Neural progenitor cell (in vitro differentiated cells): ENCODE data around the gene CDH13. TPM values are rescaled to one million over a fixed set of nuclear protein-coding genes. Genes with fewer than 3 reads are reported as not detected.
"Not testable (repeated sequence)": the region's sequence is repeated elsewhere in the genome, so short reads cannot be mapped to it uniquely, and the experiment has no call there.

Experiments used
- DNase-seq: peaks from one replicate; pipeline ENCODE4 v3.0.0-alpha.2; 2016; ENCODE audit warnings: low spot score
- H2AFZ ChIP-seq: fragments of 200-600 bp; sonication (generic); replicated peaks from 2 replicates; pipeline ENCODE4 v1.6.1; 2016; ENCODE audit warnings: antibody characterized with exemption
- H3F3A ChIP-seq: fragments of 200-600 bp; sonication (generic); 2 replicates; pipeline ENCODE4 v1.6.1; 2016; ENCODE audit warnings: antibody characterized with exemption, low read depth
- H3K27ac ChIP-seq: fragments of 200-600 bp; sonication (generic); 2 replicates; pipeline ENCODE4 v1.5.1; 2016; ENCODE audit warnings: mild to moderate bottlenecking
- H3K27me3 ChIP-seq: fragments of 200-600 bp; sonication (generic); 2 replicates; pipeline ENCODE4 v1.6.1; 2016; ENCODE audit warnings: mild to moderate bottlenecking, moderate library complexity
- H3K36me3 ChIP-seq: fragments of 200-600 bp; sonication (generic); 2 replicates; pipeline ENCODE4 v1.5.1; 2016
- H3K4me1 ChIP-seq: fragments of 200-600 bp; sonication (generic); 2 replicates; pipeline ENCODE4 v1.6.1; 2016; ENCODE audit warnings: mixed run types
- H3K4me2 ChIP-seq: fragments of 200-600 bp; sonication (generic); 2 replicates; pipeline ENCODE4 v1.6.1; 2016
- H3K4me3 ChIP-seq: fragments of 200-600 bp; sonication (generic); 2 replicates; pipeline ENCODE4 v1.5.1; 2016
- H3K79me2 ChIP-seq: fragments of 200-600 bp; sonication (generic); 2 replicates; pipeline ENCODE4 v1.6.1; 2016; ENCODE audit warnings: low read depth
- H3K9ac ChIP-seq: fragments of 200-600 bp; sonication (generic); 2 replicates; pipeline ENCODE4 v1.6.1; 2016
- H3K9me3 ChIP-seq: fragments of 200-600 bp; sonication (generic); 2 replicates; pipeline ENCODE4 v1.5.1; 2016; ENCODE audit warnings: low read depth
- H4K20me1 ChIP-seq: fragments of 200-600 bp; sonication (generic); 2 replicates; pipeline ENCODE4 v1.6.1; 2016; ENCODE audit warnings: low read depth
- H3K27ac Mint-ChIP-seq: 3 replicates; pipeline ENCODE4 v1.8.0; 2021; ENCODE audit warnings: mixed read lengths
- H3K27me3 Mint-ChIP-seq: 2 replicates; pipeline ENCODE4 v1.8.0; 2022; ENCODE audit warnings: low read depth, mild to moderate bottlenecking, inconsistent platforms, moderate library complexity, mixed read lengths; ENCODE audit not compliant: insufficient read depth
- H3K36me3 Mint-ChIP-seq: 3 replicates; pipeline ENCODE4 v1.8.0; 2021; ENCODE audit warnings: mixed read lengths
- H3K4me1 Mint-ChIP-seq: 3 replicates; pipeline ENCODE4 v1.8.0; 2021; ENCODE audit warnings: mixed read lengths
- H3K4me3 Mint-ChIP-seq: 3 replicates; pipeline ENCODE4 v1.8.0; 2021; ENCODE audit warnings: mild to moderate bottlenecking, moderate library complexity, mixed read lengths
- H3K9me3 Mint-ChIP-seq: 3 replicates; pipeline ENCODE4 v1.8.0; 2020; ENCODE audit warnings: mixed read lengths
- EZH2 ChIP-seq: fragments of 200-600 bp; sonication (generic); IDR thresholded peaks from 2 replicates; pipeline ENCODE4 v1.6.1; 2017; ENCODE audit warnings: antibody characterized with exemption, mild to moderate bottlenecking, moderate library complexity
- EZH2phosphoT487 ChIP-seq: fragments of 200-600 bp; sonication (generic); IDR thresholded peaks from 2 replicates; pipeline ENCODE4 v1.6.1; 2017; ENCODE audit warnings: antibody characterized with exemption
- total RNA-seq: library from RNA; depleted of rRNA; stranded (reverse); fragments of >200 nt; gene quantifications from 2 replicates; pipeline ENCODE4 v1.2.3, GENCODE V29; 2015; ENCODE audit warnings: low replicate concordance
- TF ChIP-seq, protein P1 (sequence below): fragments of 200-600 bp; sonication (generic); IDR thresholded peaks from 2 replicates; pipeline ENCODE4 v1.5.1; 2017; ENCODE audit warnings: antibody characterized with exemption, mild to moderate bottlenecking

Gene CDH13
- total RNA-seq, 1 donor from 2014 or later, result 3.0 TPM

DNA sequence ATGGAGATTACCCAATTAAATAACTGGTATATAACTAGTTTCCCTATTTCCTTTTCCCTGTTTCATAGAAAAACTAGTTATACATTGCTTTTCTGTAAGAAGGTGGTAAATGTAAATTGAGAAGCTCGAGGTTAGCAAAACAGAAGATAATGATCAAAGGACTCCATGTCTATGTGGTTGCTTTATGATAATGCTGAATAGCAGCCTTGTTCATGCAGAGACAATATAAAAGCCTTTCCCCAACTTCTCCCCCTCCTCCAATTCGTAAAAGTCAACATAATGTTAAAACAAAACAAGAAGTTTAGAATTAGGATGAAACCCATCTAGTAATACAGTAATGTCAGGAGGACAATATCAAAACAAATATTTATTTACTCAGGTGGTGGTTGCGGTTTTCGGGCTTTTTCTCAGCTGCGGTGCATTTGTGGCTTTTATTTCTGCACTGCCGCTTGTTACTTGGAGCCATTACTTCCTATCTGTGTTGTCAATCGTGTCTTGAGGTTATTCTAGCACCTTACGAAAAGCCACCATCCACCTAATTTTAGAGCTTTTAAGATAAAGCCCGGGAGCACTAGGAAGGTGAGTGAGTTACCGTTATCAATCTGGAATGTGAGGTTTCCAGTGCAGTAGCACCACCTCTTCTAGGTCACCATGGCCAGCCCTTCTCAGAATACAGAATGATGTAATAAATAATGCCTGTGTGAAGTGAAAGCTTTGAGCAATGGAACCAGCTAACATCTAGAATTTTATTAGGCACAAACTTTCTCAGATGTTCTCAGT lies 297.5 kb downstream of the CDH13 start:
- Mint-ChIP-seq H3K4me1 (no peaks in the 10 kb centered on the region), H3K27me3 (no peaks in the 10 kb centered on the region), H3K4me3 (no peak overlapping the region), H3K27ac (no peak overlapping the region), H3K9me3 (no peaks in the 10 kb centered on the region), H3K36me3 (no peaks in the 10 kb centered on the region)
- H2AFZ ChIP-seq, result no peak overlapping the region
- no peak overlapping the region for H3K4me3 ChIP-seq
- H3K27me3 ChIP-seq, result no peaks in the 10 kb centered on the region
- H3K9me3 ChIP-seq, result no peaks in the 10 kb centered on the region
- no peak overlapping the region for H3K9ac ChIP-seq
- H3F3A ChIP-seq, result no peaks in the 10 kb centered on the region
- TF ChIP-seq EZH2 (no peak), EZH2phosphoT487 (no peak)
- TF ChIP-seq, protein P1, sequence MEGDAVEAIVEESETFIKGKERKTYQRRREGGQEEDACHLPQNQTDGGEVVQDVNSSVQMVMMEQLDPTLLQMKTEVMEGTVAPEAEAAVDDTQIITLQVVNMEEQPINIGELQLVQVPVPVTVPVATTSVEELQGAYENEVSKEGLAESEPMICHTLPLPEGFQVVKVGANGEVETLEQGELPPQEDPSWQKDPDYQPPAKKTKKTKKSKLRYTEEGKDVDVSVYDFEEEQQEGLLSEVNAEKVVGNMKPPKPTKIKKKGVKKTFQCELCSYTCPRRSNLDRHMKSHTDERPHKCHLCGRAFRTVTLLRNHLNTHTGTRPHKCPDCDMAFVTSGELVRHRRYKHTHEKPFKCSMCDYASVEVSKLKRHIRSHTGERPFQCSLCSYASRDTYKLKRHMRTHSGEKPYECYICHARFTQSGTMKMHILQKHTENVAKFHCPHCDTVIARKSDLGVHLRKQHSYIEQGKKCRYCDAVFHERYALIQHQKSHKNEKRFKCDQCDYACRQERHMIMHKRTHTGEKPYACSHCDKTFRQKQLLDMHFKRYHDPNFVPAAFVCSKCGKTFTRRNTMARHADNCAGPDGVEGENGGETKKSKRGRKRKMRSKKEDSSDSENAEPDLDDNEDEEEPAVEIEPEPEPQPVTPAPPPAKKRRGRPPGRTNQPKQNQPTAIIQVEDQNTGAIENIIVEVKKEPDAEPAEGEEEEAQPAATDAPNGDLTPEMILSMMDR, result no peak
- H3K36me3 ChIP-seq, result no peaks in the 10 kb centered on the region
- H4K20me1 ChIP-seq, result no peaks in the 10 kb centered on the region
- no peak overlapping the region for H3K27ac ChIP-seq
- no peaks in the 10 kb centered on the region for H3K4me1 ChIP-seq
- no peaks in the 10 kb centered on the region for H3K79me2 ChIP-seq
- H3K4me2 ChIP-seq, result no peak overlapping the region
- no peak for DNase-seq

DNA sequence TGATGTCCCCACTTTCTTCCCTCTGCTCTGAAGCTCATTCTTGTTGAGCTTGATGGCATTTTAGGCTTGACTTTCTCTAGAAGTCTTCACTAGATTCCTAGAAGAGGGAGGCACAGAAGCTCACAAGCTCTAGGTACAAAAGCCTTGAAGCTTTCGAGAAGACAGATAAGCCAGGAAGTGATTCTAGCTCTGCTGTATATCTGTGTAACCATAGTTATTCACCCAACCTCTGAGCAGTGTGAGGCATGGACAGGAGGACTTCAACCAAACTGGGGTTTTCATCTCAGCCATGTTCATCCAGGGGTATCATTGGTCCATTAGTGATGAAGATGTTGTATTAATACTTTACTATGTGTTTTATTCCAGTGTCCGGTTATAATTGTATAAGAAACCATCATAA lies 299.7 kb downstream of the CDH13 start:
- H3K4me1 Mint-ChIP-seq, result no peaks in the 10 kb centered on the region
- H3F3A ChIP-seq, result no peaks in the 10 kb centered on the region
- H3K4me3 ChIP-seq, result no peak overlapping the region
- no peaks in the 10 kb centered on the region for H3K4me1 ChIP-seq
- no peak overlapping the region for H2AFZ ChIP-seq
- no peak overlapping the region for H3K9ac ChIP-seq
- no peaks in the 10 kb centered on the region for H3K27me3 ChIP-seq
- H3K9me3 Mint-ChIP-seq, result no peaks in the 10 kb centered on the region
- no peak overlapping the region for H3K27ac Mint-ChIP-seq
- H3K36me3 ChIP-seq, result no peaks in the 10 kb centered on the region
- H3K27ac ChIP-seq, result no peak overlapping the region
- no peaks in the 10 kb centered on the region for H3K9me3 ChIP-seq
- no peaks in the 10 kb centered on the region for H3K36me3 Mint-ChIP-seq
- H4K20me1 ChIP-seq, result no peaks in the 10 kb centered on the region
- H3K27me3 Mint-ChIP-seq, result no peaks in the 10 kb centered on the region
- no peak overlapping the region for H3K4me3 Mint-ChIP-seq
- no peaks in the 10 kb centered on the region for H3K79me2 ChIP-seq
- no peak for DNase-seq
- no peak overlapping the region for H3K4me2 ChIP-seq
- TF ChIP-seq, protein P1, result no peak
- TF ChIP-seq EZH2phosphoT487, result no peak
- no peak for TF ChIP-seq EZH2

DNA sequence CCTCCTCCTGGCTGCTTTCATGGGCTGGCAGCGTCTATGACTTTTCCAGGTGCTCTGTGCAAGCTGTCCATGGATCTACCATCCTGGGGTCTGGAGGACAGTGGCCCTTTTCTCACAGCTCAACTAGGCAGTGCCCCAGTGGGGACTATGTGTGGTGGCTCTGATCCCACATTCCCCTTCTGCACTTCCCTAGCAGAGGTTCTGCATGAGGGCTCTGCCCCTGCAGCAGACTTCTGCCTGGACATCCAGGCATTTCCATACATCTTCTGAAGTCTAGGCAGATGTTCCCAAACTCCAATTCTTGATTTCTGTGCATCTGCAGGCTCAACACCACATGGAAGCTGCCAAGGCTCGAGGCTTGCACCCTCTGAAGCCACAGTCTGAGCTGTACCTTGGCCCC lies 307.2 kb downstream of the CDH13 start:
- H3F3A ChIP-seq, H3K4me2 ChIP-seq, H3K36me3 ChIP-seq, H3K4me1 Mint-ChIP-seq, H3K4me3 Mint-ChIP-seq, H2AFZ ChIP-seq, H3K79me2 ChIP-seq, H3K27ac Mint-ChIP-seq, H3K27ac ChIP-seq, H3K36me3 Mint-ChIP-seq, DNase-seq, H3K9ac ChIP-seq, H3K27me3 ChIP-seq, H3K27me3 Mint-ChIP-seq, H3K9me3 ChIP-seq, H3K4me3 ChIP-seq, H4K20me1 ChIP-seq, H3K4me1 ChIP-seq: not testable (repeated sequence)
- H3K9me3 Mint-ChIP-seq, result peaks cover 24% of the 10 kb centered on the region

DNA sequence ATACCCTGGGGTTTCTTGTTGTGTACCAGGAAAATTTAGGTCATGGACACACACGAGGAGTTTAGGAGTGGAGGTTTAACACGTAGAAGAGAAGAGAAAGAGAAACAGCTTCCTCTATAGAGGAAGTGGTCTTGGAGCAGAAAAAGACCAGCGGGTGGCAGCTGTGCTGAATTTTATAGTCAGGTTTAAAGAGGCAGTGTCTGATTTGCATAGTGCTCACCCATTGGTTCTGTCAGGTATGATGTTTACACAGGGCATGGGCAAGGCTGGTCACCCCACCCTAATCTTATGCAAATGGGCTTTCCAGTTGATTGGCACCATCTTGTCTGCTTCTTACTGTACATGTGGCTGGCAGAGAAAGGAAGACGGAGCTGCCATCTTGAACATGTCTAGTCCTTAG lies 309.0 kb downstream of the CDH13 start:
- Histone ChIP-seq H3K4me2 (no peak overlapping the region), H3K9me3 (no peaks in the 10 kb centered on the region), H3F3A (no peaks in the 10 kb centered on the region), H3K79me2 (no peaks in the 10 kb centered on the region), H3K4me3 (no peak overlapping the region), H3K27me3 (no peaks in the 10 kb centered on the region), H3K36me3 (no peaks in the 10 kb centered on the region), H3K9ac (no peak overlapping the region), H3K4me1 (no peaks in the 10 kb centered on the region), H4K20me1 (no peaks in the 10 kb centered on the region), H2AFZ (no peak overlapping the region), H3K27ac (no peak overlapping the region)
- DNase-seq, result no peak
- Mint-ChIP-seq H3K4me3 (no peak overlapping the region), H3K9me3 (peaks cover 24% of the 10 kb centered on the region), H3K27me3 (no peaks in the 10 kb centered on the region), H3K27ac (no peak overlapping the region), H3K4me1 (peaks cover 2% of the 10 kb centered on the region), H3K36me3 (peaks cover 10% of the 10 kb centered on the region)
- TF ChIP-seq EZH2phosphoT487 (no peak), EZH2 (no peak)
